IMR-90 (cell line): Measurements from ENCODE around the gene SRSF7. TPM values are rescaled to one million over a fixed set of nuclear protein-coding genes. Genes with fewer than 3 reads are reported as not detected.

ENCODE experiments used
- ATAC-seq: fragments of 200-7000 bp; cut with Tn5 transposase; 2 replicates; pipeline ENCODE4 v1.9.1; 2020; ENCODE audit warnings: low read depth, mild to moderate bottlenecking, moderate library complexity
- BruUV-seq: library from RNA; stranded (reverse); fragments of 400-500 nt; replicated peaks from 2 replicates; lab custom pipeline; 2021; lab: Mats Ljungman, UMichigan
- CTCF ChIA-PET: fragments of 300-600 bp; formaldehyde crosslinking; extraction: SDS; loops from one replicate; lab custom pipeline; 2021; ENCODE audit warnings: antibody characterized with exemption; lab: Yijun Ruan, JAX
- POLR2A ChIA-PET: fragments of 300-600 bp; sonication (Branson Sonifier 250); formaldehyde crosslinking; loops from one replicate; lab custom pipeline; 2022; ENCODE audit warnings: antibody characterized with exemption; ENCODE audit not compliant: unreplicated experiment; lab: Charles Lee
- DNase-seq: peaks from one replicate; pipeline ENCODE4 v3.0.0; 2013
- H2AFZ ChIP-seq: replicated peaks from 2 replicates; pipeline ENCODE3; 2013; ENCODE audit warnings: low read length, mild to moderate bottlenecking; ENCODE audit not compliant: poor library complexity
- H2AK5ac ChIP-seq: 2 replicates; pipeline ENCODE4 v1.6.1; 2013; ENCODE audit warnings: low read depth, low read length, inconsistent platforms
- H2AK9ac ChIP-seq: replicated peaks from 2 replicates; pipeline ENCODE3; 2013; ENCODE audit warnings: mild to moderate bottlenecking, low read depth, low read length, moderate library complexity; ENCODE audit not compliant: poor library complexity
- H2BK120ac ChIP-seq: 2 replicates; pipeline ENCODE4 v1.6.1; 2013; ENCODE audit warnings: low read depth, low read length, inconsistent platforms
- H2BK15ac ChIP-seq: 3 replicates; pipeline ENCODE4 v1.6.1; 2013; ENCODE audit warnings: low read depth, low read length, inconsistent platforms
- H2BK20ac ChIP-seq: 2 replicates; pipeline ENCODE4 v1.6.1; 2013; ENCODE audit warnings: low read depth, mild to moderate bottlenecking, inconsistent platforms, low read length, moderate library complexity
- H2BK5ac ChIP-seq: 2 replicates; pipeline ENCODE4 v1.6.1; 2013; ENCODE audit warnings: mild to moderate bottlenecking, low read depth, low read length, inconsistent platforms; ENCODE audit not compliant: poor library complexity, severe bottlenecking
- H3K14ac ChIP-seq: replicated peaks from 2 replicates; pipeline ENCODE4 v1.6.1; 2013; ENCODE audit warnings: low read depth, low read length, inconsistent platforms
- H3K18ac ChIP-seq: 2 replicates; pipeline ENCODE4 v1.6.1; 2013; ENCODE audit warnings: low read depth, low read length, control low read depth
- H3K23ac ChIP-seq: 2 replicates; pipeline ENCODE4 v1.6.1; 2013; ENCODE audit warnings: low read depth, low read length, inconsistent platforms
- H3K27ac ChIP-seq: 2 replicates; pipeline ENCODE4 v1.5.1; 2013; ENCODE audit warnings: mild to moderate bottlenecking, control low read depth, low read length; ENCODE audit not compliant: insufficient read depth
- H3K27me3 ChIP-seq: 2 replicates; pipeline ENCODE4 v1.6.1; 2013; ENCODE audit warnings: low read length; ENCODE audit not compliant: control insufficient read depth, insufficient read depth
- H3K36me3 ChIP-seq: 2 replicates; pipeline ENCODE4 v1.6.1; 2013; ENCODE audit warnings: low read length, mixed read lengths; ENCODE audit not compliant: control insufficient read depth, insufficient read depth
- H3K4ac ChIP-seq: 2 replicates; pipeline ENCODE4 v1.6.1; 2013; ENCODE audit warnings: low read depth, low read length, inconsistent platforms
- H3K4me1 ChIP-seq: 2 replicates; pipeline ENCODE4 v1.6.1; 2013; ENCODE audit warnings: low read length, mixed read lengths; ENCODE audit not compliant: control insufficient read depth, insufficient read depth
- H3K4me2 ChIP-seq: 2 replicates; pipeline ENCODE4 v1.6.1; 2013; ENCODE audit warnings: low read depth, mild to moderate bottlenecking, control low read depth, low read length, moderate library complexity
- H3K4me3 ChIP-seq: 2 replicates; pipeline ENCODE4 v1.5.1; 2013; ENCODE audit warnings: low read depth, mild to moderate bottlenecking, control low read depth, low read length, moderate library complexity; ENCODE audit not compliant: insufficient read depth
- H3K56ac ChIP-seq: 2 replicates; pipeline ENCODE4 v1.6.1; 2013; ENCODE audit warnings: low read length, inconsistent platforms; ENCODE audit not compliant: insufficient read depth; ENCODE audit errors: extremely low read depth
- H3K79me1 ChIP-seq, 2 experiments: 2 replicates each; pipeline ENCODE4 v1.6.1; 2013; ENCODE audit warnings: low read length in 2 of 2, inconsistent platforms in 1 of 2, low read depth in 1 of 2
- H3K9ac ChIP-seq: 2 replicates; pipeline ENCODE4 v1.6.1; 2013; ENCODE audit warnings: low read depth, low read length, control low read depth
- H3K9me1 ChIP-seq: 2 replicates; pipeline ENCODE4 v1.6.1; 2013; ENCODE audit warnings: low read length, inconsistent platforms; ENCODE audit not compliant: insufficient read depth
- H3K9me3 ChIP-seq: 2 replicates; pipeline ENCODE4 v1.6.1; 2013; ENCODE audit warnings: low read length; ENCODE audit not compliant: control insufficient read depth, insufficient read depth
- H4K20me1 ChIP-seq: 2 replicates; pipeline ENCODE4 v1.6.1; 2013; ENCODE audit warnings: low read length, inconsistent platforms; ENCODE audit not compliant: insufficient read depth
- H4K5ac ChIP-seq: 2 replicates; pipeline ENCODE4 v1.6.1; 2013; ENCODE audit warnings: mild to moderate bottlenecking, low read depth, low read length, control low read depth
- H4K8ac ChIP-seq, 2 experiments: 2 replicates each; pipeline ENCODE4 v1.6.1; 2013; ENCODE audit warnings: low read depth in 2 of 2, low read length in 2 of 2, control low read depth in 1 of 2, inconsistent platforms in 1 of 2
- H4K91ac ChIP-seq: 2 replicates; pipeline ENCODE4 v1.6.1; 2013; ENCODE audit warnings: low read depth, low read length, inconsistent platforms; ENCODE audit not compliant: insufficient read depth
- BHLHE40 ChIP-seq: fragments of 150-350 bp; IDR thresholded peaks from 2 replicates; pipeline ENCODE4 v1.6.1; 2016; ENCODE audit warnings: mild to moderate bottlenecking, low read depth, low read length
- CEBPB ChIP-seq: IDR thresholded peaks from 2 replicates; pipeline ENCODE4 v1.6.1; 2012; ENCODE audit warnings: low read depth, low read length, improper control_type of control experiment
- CTCF ChIP-seq: conservative IDR thresholded peaks from 2 replicates; pipeline ENCODE4 v1.5.1; 2012; ENCODE audit warnings: mild to moderate bottlenecking, low read depth, low read length, improper control_type of control experiment
- ELK1 ChIP-seq: fragments of 150-350 bp; IDR thresholded peaks from 2 replicates; pipeline ENCODE4 v1.6.1; 2016; ENCODE audit warnings: low read depth, mild to moderate bottlenecking, low read length, moderate library complexity, borderline replicate concordance
- FOS ChIP-seq: fragments of 150-350 bp; IDR thresholded peaks from 2 replicates; pipeline ENCODE4 v1.6.1; 2016; ENCODE audit warnings: low read depth, low read length
- MAFK ChIP-seq: IDR thresholded peaks from 2 replicates; pipeline ENCODE4 v1.6.1; 2012; ENCODE audit warnings: low read depth, low read length, improper control_type of control experiment
- MAZ ChIP-seq: IDR thresholded peaks from 2 replicates; pipeline ENCODE4 v1.6.1; 2012; ENCODE audit warnings: low read depth, mild to moderate bottlenecking, low read length, improper control_type of control experiment, moderate library complexity, borderline replicate concordance
- MXI1 ChIP-seq: IDR thresholded peaks from 2 replicates; pipeline ENCODE4 v1.6.1; 2012; ENCODE audit warnings: low read depth, mild to moderate bottlenecking, low read length, moderate library complexity, borderline replicate concordance
- NFE2L2 ChIP-seq: fragments of 150-350 bp; IDR thresholded peaks from 2 replicates; pipeline ENCODE4 v1.6.1; 2016; ENCODE audit warnings: low read depth, mild to moderate bottlenecking, low read length
- POLR2A ChIP-seq: IDR thresholded peaks from 2 replicates; pipeline ENCODE4 v1.6.1; 2012; ENCODE audit warnings: mild to moderate bottlenecking, low read depth, low read length
- RAD21 ChIP-seq: IDR thresholded peaks from 2 replicates; pipeline ENCODE4 v1.6.1; 2012; ENCODE audit warnings: low read length, improper control_type of control experiment
- RFX5 ChIP-seq: IDR thresholded peaks from 2 replicates; pipeline ENCODE4 v1.8.0; 2012; ENCODE audit warnings: low read depth, mild to moderate bottlenecking, low read length, moderate library complexity
- SMC3 ChIP-seq: fragments of 150-350 bp; IDR thresholded peaks from 2 replicates; pipeline ENCODE4 v1.6.1; 2016; ENCODE audit warnings: low read depth, mild to moderate bottlenecking, antibody characterized with exemption, low read length, moderate library complexity
- USF2 ChIP-seq: fragments of 150-350 bp; IDR thresholded peaks from 2 replicates; pipeline ENCODE4 v1.6.1; 2017; ENCODE audit warnings: mild to moderate bottlenecking, antibody characterized with exemption, low read length, low read depth
- WGBS, 2 experiments: methylation state at CpG; one replicate each; pipeline versions ENCODE4 v1.1.5 to v1.1.7; 2013; ENCODE audit warnings: missing lambda C conversion rate in 2 of 2; ENCODE audit not compliant: insufficient read length in 1 of 2; ENCODE audit errors: extremely low coverage in 2 of 2; 5-methylcytosine and 5-hydroxymethylcytosine counted together
- dilution Hi-C: fragments of 300-500 bp; cut with HindIII; formaldehyde crosslinking; loops from one replicate; pipeline ENCODE4 v1.14.3; 2018; ENCODE audit warnings: low sequenced_read_pairs; ENCODE audit not compliant: unreplicated experiment
- in situ Hi-C: fragments of 300-500 bp; cut with MboI; formaldehyde crosslinking; loops from 3 replicates; pipeline ENCODE4 v1.14.3; 2019; ENCODE audit warnings: low sequenced_read_pairs, inconsistent platforms, mixed read lengths
- intact Hi-C: fragments of 100-400 bp; cut with micrococcal nuclease; formaldehyde crosslinking; loops from 2 replicates; pipeline ENCODE4 v1.10.0; 2022
- polyA plus RNA-seq, 3 experiments: library from polyadenylated mRNA; depleted of rRNA; stranded (reverse); fragments of >200 nt; gene quantifications; 2 replicates each; pipeline ENCODE4 v1.2.3, GENCODE V29; 2012; ENCODE audit warnings: low replicate concordance in 1 of 3
- total RNA-seq: library from RNA; depleted of rRNA; stranded (reverse); fragments of >200 nt; gene quantifications from 2 replicates; pipeline ENCODE4 v1.2.3, GENCODE V29; 2012

The SRSF7 gene
- total and polyA plus RNA-seq, 2 of the 4 experiments (the other 2 are of a cell fraction) = 148 to 191 TPM

GRCh38 chr2:38747007-38747424, 4.1 kb downstream of the SRSF7 start:
- Histone ChIP-seq H2BK15ac (no peak overlapping the region), H4K20me1 (peaks cover 71% of the 10 kb centered on the region), H3K23ac (no peak overlapping the region), H3K4me3 (no peak overlapping the region), H3K9ac (no peak overlapping the region), H2AK9ac (no peak overlapping the region), H4K91ac (no peak overlapping the region), H2AK5ac (no peak overlapping the region), H3K9me1 (no peaks in the 10 kb centered on the region), H3K4me2 (no peak overlapping the region), H2BK5ac (no peak overlapping the region), H3K27ac (no peak overlapping the region), H3K4ac (no peak overlapping the region), H3K14ac (no peak overlapping the region), H3K4me1 (peaks cover 3% of the 10 kb centered on the region), H3K9me3 (no peaks in the 10 kb centered on the region), H2BK20ac (no peak overlapping the region), H3K36me3 (peaks cover 44% of the 10 kb centered on the region), H2BK120ac (no peak overlapping the region), H3K56ac (no peak overlapping the region), H3K79me1 (peaks cover 26 to 56% of the 10 kb centered on the region in 2 experiments), H3K27me3 (no peaks in the 10 kb centered on the region), H3K18ac (no peak overlapping the region), H4K5ac (no peak overlapping the region), H4K8ac (no peak overlapping the region), H2AFZ (no peak overlapping the region)
- intact Hi-C loops = no loop called here
- ChIA-PET POLR2A (interaction anchor here (0.6 kb wide), 1 partner anchor 28 kb away, joined by 3 read pairs; no protein-coding TSS in a partner anchor), CTCF (interaction anchor here (1.0 kb wide), 1 partner anchor 164 kb away, joined by 3 read pairs; no protein-coding TSS in a partner anchor)
- BruUV-seq = no TSS peak
- in situ Hi-C loops = no loop called here
- ATAC-seq (no peak), DNase-seq (no peak)
- no CpG with 5 or more reads among the region's 4 CpGs for WGBS, 2 experiments
- dilution Hi-C loops = loop anchor here (25.0 kb wide), 1 partner anchor 185 kb away; no protein-coding TSS in a partner anchor
- no peak for TF ChIP-seq SMC3
- TF ChIP-seq USF2 = no peak
- no peak for TF ChIP-seq POLR2A
- no peak for TF ChIP-seq BHLHE40
- no peak for TF ChIP-seq MAFK
- no peak for TF ChIP-seq CTCF
- no peak for TF ChIP-seq MXI1
- no peak for TF ChIP-seq CEBPB
- TF ChIP-seq MAZ = no peak
- no peak for TF ChIP-seq RAD21
- TF ChIP-seq FOS = no peak
- no peak for TF ChIP-seq RFX5
- TF ChIP-seq ELK1 = no peak
- TF ChIP-seq NFE2L2 = no peak
